ENCODE measurements around the gene KCTD16.

KCTD16 gene

DNA sequence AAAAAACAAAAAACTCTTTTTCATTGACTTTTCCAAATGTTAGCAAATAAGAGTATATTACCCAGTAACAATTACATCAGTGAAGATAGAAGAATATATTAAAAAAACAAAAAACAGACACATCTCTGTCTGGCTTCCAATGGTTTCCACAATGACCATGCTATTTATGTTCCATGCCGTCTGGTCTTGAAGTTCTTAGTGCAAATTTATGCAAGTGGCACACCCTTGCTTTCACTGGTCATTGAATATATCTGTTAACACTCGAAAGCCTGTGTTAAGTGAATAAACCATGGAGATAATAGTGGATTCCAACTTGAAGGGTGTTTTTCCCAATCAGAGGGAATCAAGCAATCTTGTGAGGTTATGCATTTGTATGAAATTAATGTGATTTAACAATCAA, 291.9 kb downstream of the KCTD16 start (continued):
- TF ChIP-seq, protein P1, sequence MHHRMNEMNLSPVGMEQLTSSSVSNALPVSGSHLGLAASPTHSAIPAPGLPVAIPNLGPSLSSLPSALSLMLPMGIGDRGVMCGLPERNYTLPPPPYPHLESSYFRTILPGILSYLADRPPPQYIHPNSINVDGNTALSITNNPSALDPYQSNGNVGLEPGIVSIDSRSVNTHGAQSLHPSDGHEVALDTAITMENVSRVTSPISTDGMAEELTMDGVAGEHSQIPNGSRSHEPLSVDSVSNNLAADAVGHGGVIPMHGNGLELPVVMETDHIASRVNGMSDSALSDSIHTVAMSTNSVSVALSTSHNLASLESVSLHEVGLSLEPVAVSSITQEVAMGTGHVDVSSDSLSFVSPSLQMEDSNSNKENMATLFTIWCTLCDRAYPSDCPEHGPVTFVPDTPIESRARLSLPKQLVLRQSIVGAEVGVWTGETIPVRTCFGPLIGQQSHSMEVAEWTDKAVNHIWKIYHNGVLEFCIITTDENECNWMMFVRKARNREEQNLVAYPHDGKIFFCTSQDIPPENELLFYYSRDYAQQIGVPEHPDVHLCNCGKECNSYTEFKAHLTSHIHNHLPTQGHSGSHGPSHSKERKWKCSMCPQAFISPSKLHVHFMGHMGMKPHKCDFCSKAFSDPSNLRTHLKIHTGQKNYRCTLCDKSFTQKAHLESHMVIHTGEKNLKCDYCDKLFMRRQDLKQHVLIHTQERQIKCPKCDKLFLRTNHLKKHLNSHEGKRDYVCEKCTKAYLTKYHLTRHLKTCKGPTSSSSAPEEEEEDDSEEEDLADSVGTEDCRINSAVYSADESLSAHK (tag by site-specific recombination; IDR thresholded peaks at IDR 0.05) = no peak
- TF ChIP-seq, protein P2, sequence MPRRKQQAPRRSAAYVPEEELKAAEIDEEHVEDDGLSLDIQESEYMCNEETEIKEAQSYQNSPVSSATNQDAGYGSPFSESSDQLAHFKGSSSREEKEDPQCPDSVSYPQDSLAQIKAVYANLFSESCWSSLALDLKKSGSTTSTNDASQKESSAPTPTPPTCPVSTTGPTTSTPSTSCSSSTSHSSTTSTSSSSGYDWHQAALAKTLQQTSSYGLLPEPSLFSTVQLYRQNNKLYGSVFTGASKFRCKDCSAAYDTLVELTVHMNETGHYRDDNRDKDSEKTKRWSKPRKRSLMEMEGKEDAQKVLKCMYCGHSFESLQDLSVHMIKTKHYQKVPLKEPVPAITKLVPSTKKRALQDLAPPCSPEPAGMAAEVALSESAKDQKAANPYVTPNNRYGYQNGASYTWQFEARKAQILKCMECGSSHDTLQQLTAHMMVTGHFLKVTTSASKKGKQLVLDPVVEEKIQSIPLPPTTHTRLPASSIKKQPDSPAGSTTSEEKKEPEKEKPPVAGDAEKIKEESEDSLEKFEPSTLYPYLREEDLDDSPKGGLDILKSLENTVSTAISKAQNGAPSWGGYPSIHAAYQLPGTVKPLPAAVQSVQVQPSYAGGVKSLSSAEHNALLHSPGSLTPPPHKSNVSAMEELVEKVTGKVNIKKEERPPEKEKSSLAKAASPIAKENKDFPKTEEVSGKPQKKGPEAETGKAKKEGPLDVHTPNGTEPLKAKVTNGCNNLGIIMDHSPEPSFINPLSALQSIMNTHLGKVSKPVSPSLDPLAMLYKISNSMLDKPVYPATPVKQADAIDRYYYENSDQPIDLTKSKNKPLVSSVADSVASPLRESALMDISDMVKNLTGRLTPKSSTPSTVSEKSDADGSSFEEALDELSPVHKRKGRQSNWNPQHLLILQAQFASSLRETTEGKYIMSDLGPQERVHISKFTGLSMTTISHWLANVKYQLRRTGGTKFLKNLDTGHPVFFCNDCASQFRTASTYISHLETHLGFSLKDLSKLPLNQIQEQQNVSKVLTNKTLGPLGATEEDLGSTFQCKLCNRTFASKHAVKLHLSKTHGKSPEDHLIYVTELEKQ (tag by site-specific recombination; IDR thresholded peaks at IDR 0.05; ENCODE audit: borderline replicate concordance) = no peak
- TF ChIP-seq ZNF561 (tag by site-specific recombination; IDR thresholded peaks at IDR 0.05; ENCODE audit: borderline replicate concordance) (no peak), HOXC10 (CRISPR knock-in tag; IDR thresholded peaks at IDR 0.05) (no peak), ZNF610 (tag by site-specific recombination; IDR thresholded peaks at IDR 0.05; ENCODE audit: borderline replicate concordance) (no peak), SP7 (tag by site-specific recombination; IDR thresholded peaks at IDR 0.05) (no peak), ZNF626 (tag by site-specific recombination; IDR thresholded peaks at IDR 0.05) (no peak), KLF1 (tag by site-specific recombination; IDR thresholded peaks at IDR 0.05) (no peak)

DNA sequence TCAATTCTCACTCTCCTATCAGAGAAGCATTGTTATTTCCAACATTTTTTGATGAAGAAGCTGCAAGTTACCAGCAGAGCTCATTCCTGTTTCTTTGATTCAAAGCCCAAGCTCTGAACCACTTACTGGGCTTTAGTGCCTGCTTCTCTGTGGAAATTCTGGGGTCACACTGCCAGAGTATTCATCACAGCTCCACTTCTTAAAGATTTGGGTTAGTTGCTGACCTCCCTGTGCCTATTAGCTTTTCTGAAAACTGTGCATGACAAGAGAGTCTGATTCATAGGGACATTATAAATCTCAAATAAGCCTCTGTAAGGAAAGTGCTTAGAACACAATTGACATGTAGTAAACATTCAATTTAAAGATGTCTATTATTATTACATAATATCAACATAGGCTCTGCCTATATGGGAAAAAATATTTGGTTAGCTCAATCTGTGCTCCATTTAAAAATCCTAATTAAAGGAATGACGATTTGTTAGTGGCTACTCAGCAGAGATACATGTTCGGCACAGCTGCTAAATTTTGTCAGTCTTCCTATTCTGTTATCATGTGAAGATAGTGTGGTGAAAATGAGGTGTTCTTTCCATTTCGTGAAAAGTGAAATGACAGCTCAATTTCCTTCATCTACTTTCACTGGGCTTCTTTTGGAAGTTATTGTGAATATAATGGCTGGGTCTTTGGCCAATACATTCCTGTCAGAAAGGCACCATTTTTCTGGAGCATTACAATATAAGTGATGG, 293.0 kb downstream of the KCTD16 start:
- no peaks in the 10 kb centered on the region for H3K9me3 ChIP-seq (ENCODE audit: control insufficient read depth, insufficient read depth, low read depth, low read length)
- H3K27ac ChIP-seq (ENCODE audit: extremely low read depth, low read depth, low read length) = no peak overlapping the region
- no peak overlapping the region for H3K4me3 ChIP-seq (ENCODE audit: low read depth, low read length)
- no peaks in the 10 kb centered on the region for H3K36me3 ChIP-seq (ENCODE audit: control insufficient read depth in 2 of 2, insufficient read depth in 1 of 2, low read length in 2 of 2)
- no peaks in the 10 kb centered on the region for H3K4me1 ChIP-seq (ENCODE audit: control insufficient read depth, insufficient read depth, low read length)
- ChIA-PET CTCF (no interaction called here), POLR2A (no interaction called here)
- TF ChIP-seq ZNF521 (tag by site-specific recombination; IDR thresholded peaks at IDR 0.05) (no peak), SETDB1 (IDR thresholded peaks at IDR 0.05; ENCODE audit: insufficient read length, low read length) (no peak), ZIC2 (tag by site-specific recombination; IDR thresholded peaks at IDR 0.05) (no peak), ZNF571 (tag by site-specific recombination; IDR thresholded peaks at IDR 0.05) (no peak), ZNF16 (tag by site-specific recombination; IDR thresholded peaks at IDR 0.05; ENCODE audit: low read depth) (no peak), ZSCAN16 (tag by site-specific recombination; IDR thresholded peaks at IDR 0.05) (no peak), ZNF670 (tag by site-specific recombination; IDR thresholded peaks at IDR 0.05; ENCODE audit: low read depth) (no peak), ZNF114 (tag by site-specific recombination; IDR thresholded peaks at IDR 0.05) (no peak), TRIM28 (IDR thresholded peaks at IDR 0.05; ENCODE audit: borderline replicate concordance, low read length) (no peak), ZNF776 (tag by site-specific recombination; IDR thresholded peaks at IDR 0.05; ENCODE audit: borderline replicate concordance) (no peak), ZNF350 (tag by site-specific recombination; IDR thresholded peaks at IDR 0.05) (no peak), ZNF157 (tag by site-specific recombination; IDR thresholded peaks at IDR 0.05) (no peak), ZNF121 (tag by site-specific recombination; IDR thresholded peaks at IDR 0.05) (no peak), ZNF677 (tag by site-specific recombination; IDR thresholded peaks at IDR 0.05) (no peak), ZNF19 (tag by site-specific recombination; IDR thresholded peaks at IDR 0.05; ENCODE audit: low read depth) (no peak)
- TF ChIP-seq, protein P3, sequence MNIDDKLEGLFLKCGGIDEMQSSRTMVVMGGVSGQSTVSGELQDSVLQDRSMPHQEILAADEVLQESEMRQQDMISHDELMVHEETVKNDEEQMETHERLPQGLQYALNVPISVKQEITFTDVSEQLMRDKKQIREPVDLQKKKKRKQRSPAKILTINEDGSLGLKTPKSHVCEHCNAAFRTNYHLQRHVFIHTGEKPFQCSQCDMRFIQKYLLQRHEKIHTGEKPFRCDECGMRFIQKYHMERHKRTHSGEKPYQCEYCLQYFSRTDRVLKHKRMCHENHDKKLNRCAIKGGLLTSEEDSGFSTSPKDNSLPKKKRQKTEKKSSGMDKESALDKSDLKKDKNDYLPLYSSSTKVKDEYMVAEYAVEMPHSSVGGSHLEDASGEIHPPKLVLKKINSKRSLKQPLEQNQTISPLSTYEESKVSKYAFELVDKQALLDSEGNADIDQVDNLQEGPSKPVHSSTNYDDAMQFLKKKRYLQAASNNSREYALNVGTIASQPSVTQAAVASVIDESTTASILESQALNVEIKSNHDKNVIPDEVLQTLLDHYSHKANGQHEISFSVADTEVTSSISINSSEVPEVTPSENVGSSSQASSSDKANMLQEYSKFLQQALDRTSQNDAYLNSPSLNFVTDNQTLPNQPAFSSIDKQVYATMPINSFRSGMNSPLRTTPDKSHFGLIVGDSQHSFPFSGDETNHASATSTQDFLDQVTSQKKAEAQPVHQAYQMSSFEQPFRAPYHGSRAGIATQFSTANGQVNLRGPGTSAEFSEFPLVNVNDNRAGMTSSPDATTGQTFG (tag by site-specific recombination; IDR thresholded peaks at IDR 0.05; ENCODE audit: borderline replicate concordance) = no peak
- TF ChIP-seq, protein P4, sequence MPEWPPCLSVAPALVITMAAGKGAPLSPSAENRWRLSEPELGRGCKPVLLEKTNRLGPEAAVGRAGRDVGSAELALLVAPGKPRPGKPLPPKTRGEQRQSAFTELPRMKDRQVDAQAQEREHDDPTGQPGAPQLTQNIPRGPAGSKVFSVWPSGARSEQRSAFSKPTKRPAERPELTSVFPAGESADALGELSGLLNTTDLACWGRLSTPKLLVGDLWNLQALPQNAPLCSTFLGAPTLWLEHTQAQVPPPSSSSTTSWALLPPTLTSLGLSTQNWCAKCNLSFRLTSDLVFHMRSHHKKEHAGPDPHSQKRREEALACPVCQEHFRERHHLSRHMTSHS (tag by site-specific recombination; IDR thresholded peaks at IDR 0.05) = no peak
- TF ChIP-seq, protein P5, sequence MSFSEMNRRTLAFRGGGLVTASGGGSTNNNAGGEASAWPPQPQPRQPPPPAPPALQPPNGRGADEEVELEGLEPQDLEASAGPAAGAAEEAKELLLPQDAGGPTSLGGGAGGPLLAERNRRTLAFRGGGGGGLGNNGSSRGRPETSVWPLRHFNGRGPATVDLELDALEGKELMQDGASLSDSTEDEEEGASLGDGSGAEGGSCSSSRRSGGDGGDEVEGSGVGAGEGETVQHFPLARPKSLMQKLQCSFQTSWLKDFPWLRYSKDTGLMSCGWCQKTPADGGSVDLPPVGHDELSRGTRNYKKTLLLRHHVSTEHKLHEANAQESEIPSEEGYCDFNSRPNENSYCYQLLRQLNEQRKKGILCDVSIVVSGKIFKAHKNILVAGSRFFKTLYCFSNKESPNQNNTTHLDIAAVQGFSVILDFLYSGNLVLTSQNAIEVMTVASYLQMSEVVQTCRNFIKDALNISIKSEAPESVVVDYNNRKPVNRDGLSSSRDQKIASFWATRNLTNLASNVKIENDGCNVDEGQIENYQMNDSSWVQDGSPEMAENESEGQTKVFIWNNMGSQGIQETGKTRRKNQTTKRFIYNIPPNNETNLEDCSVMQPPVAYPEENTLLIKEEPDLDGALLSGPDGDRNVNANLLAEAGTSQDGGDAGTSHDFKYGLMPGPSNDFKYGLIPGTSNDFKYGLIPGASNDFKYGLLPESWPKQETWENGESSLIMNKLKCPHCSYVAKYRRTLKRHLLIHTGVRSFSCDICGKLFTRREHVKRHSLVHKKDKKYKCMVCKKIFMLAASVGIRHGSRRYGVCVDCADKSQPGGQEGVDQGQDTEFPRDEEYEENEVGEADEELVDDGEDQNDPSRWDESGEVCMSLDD (tag by site-specific recombination; IDR thresholded peaks at IDR 0.05) = no peak
